Activated CD8-positive, alpha-beta memory T cell treated with anti-CD3 and anti-CD28 coated beads, Interleukin-2, amount 50 U/mL, for 1 hour (primary cell): Measurements from ENCODE around the gene NUP58.
A peak's percentile ranks its signal among the peaks of the same experiment; 100 is the strongest.
"Not testable (repeated sequence)": the region's sequence is repeated elsewhere in the genome, so short reads cannot be mapped to it uniquely, and the experiment has no call there.

Experiments used
- DNase-seq: peaks from one replicate; pipeline ENCODE4 v3.0.0-alpha.2; 2020; ENCODE audit errors: extremely low read depth

NUP58 gene

GRCh38 chr13:25302121-25302520 lies 696 bp downstream of the NUP58 start:
- no peak for DNase-seq

DNA sequence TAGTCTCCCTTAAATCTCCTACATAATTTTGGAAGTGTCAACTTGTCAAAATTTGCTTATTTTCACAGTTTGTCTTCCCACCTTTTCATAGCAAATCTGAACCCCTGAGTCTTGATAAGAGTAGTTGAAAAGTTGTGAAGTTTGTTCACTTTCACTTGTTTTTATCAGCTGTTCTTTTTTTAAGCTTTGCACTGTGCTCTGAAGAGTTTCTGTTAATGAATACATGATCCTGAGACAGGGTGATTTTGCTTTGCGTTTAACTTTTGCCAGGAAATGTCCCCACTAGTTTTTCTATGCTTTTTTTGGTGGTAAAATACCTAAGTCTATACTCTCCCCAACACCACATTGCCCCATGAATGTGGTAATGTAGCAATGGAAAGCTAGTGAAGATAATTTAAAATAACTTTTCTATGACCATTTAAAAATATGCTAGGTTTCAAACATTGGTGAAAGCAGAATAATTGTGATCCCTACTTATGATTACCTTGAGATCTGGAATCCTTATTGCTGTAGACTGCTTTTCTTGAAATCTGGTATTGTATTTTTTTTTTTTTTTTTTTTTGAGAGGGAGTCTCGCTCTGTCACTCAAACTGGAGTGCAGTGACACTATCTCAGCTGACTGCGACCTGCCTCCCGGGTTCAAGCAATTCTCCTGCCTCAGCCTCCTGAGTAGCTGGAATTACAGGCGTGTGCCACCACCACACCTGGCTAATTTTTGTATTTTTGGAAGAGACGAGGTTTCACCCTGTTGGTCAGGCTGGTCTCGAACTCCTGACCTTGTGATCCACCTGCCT lies 5.4 kb downstream of the NUP58 start:
- DNase-seq = no peak

DNA sequence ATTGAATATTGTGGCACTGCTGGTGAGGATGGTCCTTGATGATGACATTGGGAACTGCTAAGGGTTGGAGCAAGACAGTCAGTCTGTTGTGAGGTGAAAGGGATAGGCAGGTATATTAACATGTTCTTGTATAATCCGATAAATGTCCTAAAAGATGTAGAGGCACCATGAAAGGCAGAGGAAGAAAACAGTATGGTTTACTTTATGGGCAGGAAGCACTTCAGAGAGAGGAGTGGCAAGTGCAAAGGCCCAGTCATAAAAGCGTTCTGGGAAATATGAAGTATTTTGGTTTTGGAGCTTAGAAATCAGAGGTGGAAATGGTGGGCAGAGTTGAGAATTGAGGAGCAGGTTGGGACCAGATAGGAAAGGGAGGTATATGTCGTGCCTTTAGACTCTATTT lies 9.5 kb downstream of the NUP58 start:
- no peak for DNase-seq

GRCh38 chr13:25318946-25319345 lies 17.5 kb downstream of the NUP58 start:
- not testable (repeated sequence) for DNase-seq

- no peak for DNase-seq
Measured at GRCh38 chr13:25319771-25320170, 18.3 kb downstream of the NUP58 start.

DNA sequence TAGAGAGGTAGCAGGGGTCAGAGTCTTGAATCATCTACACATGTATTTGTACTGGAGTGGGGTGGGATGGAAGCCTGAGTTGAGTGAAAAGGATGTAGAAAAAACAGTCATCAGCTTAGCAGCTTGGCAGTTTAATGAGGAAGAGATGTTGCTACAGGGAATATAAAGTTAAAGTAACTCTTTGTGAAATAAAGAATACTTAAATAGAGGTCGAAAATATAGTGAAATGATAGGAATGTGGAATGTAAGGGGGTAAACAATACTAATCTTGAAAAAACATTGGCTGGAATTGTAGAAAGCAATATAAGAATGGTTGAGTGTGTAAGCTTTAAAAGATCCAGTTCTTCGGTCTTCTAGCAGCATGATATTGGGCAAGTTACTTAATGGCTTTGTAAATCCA lies 22.7 kb downstream of the NUP58 start:
- DNase-seq = no peak

DNA sequence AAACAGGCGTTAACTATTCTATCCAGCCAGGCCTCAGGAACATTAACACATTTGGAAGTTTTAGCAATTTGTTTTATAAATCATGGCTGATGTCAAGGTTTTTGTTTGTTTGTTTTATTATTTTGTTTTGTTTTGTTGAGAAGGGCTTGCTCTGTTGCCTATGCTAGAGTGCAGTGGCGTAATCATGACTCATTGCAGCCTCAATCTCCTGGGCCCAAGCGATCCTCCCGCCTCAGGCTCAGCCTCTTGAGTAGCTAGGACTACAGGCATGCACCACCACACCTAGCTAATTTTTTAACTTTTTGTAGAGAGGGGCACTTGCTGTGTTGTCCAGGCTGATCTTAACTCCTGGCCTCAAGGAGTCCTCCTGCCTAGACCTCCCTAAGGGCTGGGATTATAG lies 28.3 kb downstream of the NUP58 start:
- no peak for DNase-seq

- no peak for DNase-seq
Measured at GRCh38 chr13:25330541-25330940, 29.1 kb downstream of the NUP58 start.

GRCh38 chr13:25335856-25336255 lies 34.4 kb downstream of the NUP58 start:
- DNase-seq = no peak

DNA sequence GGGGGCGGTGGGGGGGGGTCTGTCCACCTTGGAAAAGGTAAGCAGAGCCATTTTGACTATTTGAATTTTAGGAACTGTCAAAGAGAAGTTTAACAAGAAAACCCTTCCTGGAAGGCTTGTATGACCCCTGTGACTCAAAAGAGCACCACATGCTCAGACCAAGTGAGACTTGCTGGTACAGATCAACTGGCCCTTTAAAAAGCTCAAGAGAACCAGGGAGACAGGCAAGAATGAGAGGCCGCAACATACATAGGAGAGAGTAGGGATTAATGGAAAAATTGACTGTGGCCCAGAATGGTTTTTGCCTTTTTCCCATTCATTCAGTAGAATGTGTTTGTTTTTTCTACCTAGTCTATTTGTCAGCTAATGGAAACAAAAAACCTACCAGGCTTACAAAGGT lies 44.2 kb downstream of the NUP58 start:
- no peak for DNase-seq

DNA sequence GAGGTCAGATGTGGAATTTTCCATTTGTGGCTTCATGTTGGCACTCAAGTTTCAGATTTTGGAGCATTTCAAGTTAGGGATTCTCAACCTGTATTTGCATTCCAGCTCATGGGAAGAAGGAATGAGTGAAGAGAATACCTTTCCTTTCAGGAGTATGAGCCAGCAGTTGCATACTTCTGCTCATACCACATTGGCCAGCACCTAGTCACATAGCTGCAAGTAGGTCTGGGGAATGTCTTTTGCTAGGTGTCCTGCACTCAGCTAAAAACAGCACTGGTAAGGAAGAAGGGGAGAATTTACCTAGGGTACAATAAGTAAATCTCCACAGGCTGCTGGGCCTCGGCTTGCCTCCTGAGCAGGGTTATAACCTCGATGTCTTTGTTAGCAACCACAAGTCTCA lies 45.7 kb downstream of the NUP58 start:
- no peak for DNase-seq

DNA sequence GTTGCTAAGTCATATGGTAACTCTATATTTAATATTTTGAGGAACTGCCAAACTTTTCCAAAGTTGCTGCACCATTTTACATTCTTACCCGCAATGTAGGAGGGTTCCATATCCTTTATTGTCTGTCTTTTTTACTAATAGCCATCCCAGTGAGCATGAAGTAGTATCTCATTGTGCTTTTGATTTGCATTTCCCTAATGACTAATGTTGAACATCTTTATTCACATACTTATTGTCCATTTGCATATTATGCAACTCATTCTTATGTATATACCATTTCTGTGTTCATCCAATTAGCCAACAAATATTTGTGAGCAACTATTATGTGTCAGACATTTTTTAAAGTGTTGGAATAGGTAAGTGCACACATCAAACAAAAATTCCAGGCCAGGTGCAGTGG lies 50.0 kb downstream of the NUP58 start:
- DNase-seq = no peak

- no peak for DNase-seq
Measured at GRCh38 chr13:25352230-25352629, 50.8 kb downstream of the NUP58 start.

- DNase-seq = no peak
Measured at GRCh38 chr13:25352806-25353205, 51.4 kb downstream of the NUP58 start.

DNA sequence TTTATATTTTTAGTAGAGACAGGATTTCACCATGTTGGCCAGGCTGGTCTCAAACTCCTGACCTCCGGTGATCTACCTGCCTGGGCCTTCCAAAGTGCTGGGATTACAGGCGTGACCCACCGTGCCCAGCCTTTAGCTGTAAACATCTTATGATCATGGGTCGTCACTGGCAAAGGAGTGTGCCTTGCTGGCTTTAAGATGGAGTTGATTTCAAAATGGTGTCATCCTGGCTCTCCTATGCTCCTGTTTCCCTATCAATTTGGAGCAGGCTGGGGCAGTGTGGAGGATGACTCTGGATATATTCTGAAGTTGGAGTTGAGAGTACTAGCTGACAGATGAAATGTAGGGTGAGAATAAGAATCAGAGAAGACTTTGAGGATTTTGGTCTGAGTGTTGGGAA lies 51.9 kb downstream of the NUP58 start:
- DNase-seq = no peak

DNA sequence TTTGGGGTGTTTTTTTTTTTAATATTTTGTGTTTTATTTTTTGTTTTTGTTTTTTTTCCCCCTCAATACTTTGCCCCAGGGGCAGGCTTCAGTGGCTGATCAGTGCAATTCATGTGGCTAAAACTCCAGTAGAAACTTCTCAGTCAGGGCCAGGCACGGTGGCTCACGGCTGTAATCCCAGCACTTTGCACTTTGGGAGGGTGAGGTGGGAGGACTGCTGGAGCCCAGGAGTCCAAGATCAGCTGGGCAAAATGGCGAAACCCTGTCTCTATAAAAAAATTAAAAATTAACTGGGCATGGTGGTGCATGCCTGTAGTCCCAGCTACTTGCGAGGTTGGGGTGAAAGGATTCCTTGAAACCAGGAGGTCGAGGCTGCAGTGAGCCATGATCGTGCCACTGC lies 53.0 kb downstream of the NUP58 start:
- no peak for DNase-seq

GRCh38 chr13:25360443-25360842 lies 59.0 kb downstream of the NUP58 start:
- DNase-seq = not testable (repeated sequence)

- no peak for DNase-seq
Measured at GRCh38 chr13:25365720-25366235, 64.4 kb downstream of the NUP58 start.

DNA sequence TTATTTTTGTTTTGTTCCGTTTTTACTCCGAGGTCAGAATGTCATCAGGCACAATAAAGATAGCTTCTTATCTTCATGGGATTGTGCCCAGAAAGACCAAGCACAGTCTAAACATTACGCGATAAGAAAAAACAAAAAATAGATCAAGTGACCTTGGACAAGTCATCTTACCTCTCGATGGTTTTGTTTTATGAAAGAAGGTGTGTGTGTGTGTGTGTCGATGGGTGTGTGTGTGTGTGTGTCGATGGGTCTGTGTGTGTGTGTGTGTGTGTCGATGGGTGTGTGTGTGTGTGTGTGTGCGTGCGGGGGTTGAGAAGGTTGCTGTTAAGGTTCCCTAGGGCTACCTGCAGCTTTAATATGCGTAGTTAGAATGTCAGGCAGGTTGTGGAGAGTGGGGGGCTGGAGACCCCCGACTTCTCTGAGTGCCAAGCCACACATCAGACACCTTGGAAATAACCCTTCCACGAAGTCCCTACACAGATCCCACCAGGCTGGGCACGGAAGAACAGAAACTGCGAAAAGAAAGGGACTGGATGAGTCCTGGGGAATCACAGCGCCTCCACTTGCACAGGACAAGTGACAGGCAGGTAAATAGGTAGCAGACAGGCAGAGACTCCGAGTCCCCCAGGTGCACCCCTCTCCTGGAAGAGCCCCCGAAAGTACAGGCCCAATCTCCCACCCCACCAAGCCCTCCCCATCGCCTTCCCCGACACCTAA lies 69.9 kb downstream of the NUP58 start:
- DNase-seq = no peak

- DNase-seq = no peak
Measured at GRCh38 chr13:25371875-25372283, 70.5 kb downstream of the NUP58 start, which contains the start of gene ATP8A2. Gene ATP8A2, plus strand, starts transcription at chr13:25371974. Its CDS starts 239 bp downstream, at chr13:25372213.

DNA sequence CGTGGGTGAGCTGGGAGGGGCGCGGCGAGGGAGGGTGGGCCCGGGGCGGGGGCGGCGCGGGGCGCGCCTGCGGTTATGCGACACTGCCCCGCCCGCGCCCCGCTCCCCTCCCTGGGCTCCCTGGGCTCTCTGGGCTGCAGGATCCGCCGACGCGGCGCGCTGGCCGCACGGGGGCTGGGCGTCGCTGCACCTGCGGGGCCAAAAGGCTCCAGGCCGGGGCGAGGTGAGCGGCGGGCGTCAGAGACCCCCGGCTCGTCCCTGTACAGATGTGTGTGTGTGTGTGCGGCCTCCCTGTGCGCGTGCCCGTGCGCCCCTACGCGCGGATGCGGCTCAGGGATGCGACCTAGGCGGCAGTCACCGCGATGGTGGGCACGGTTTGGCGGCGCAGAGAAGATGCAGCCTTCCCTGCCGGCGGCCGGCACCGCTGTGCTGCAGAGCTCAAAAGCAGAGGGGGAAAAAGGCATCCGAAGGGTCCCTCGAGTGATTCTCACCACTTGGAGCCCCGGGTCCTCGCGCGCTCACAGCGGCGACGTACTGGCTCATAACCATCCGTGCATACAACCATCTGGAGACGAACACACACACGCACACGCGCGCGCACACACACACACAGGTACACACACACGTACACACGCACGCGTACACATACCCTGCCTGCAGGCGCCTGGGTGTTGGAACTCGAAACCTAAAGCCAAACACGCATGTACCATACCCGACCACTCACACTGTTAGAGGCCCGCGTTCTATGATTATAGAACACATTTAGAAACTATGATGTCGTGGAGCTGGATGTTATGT lies 71.1 kb downstream of the NUP58 start:
- no peak for DNase-seq

DNA sequence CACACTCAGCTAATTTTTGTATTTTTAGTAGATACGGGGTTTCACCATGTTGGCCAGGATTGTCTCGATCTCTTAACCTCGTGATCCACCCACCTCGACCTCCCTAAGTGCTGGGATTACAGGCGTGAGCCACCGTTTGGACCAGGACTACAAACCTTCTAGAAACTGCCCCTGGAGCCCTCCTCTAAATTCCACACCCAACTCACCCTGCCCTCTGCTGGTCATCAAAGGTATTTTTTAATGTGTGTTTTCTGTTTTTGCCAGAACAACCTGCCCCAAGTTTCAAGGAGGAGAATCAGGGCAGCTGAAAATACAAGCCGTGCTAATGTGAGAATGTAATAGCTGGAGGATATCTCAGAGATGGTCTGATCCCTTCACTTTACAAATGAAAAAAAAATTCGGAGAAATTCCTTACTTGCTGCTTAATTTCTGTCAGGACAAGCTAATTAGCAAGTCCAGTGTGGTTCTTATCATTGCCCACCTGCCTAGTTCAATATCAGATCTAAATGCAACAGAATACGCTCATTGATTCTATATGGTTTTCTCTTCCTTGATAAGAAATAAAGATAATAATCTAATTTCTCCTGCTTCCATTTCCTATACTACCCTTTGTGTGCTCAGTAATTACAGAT lies 74.4 kb downstream of the NUP58 start:
- peak; percentile 4 for DNase-seq
